Peyer's patch (tissue), 4 donors: ENCODE data around the gene RNASE8. TPM values are rescaled to one million over a fixed set of nuclear protein-coding genes. Genes with fewer than 3 reads are reported as not detected.

ENCODE experiments used
- DNase-seq, 3 donors: peaks; one replicate each; pipeline ENCODE4 v3.0.0-alpha.2; 2017 to 2019
- H3K27ac ChIP-seq, 4 donors: fragments of 200-600 bp; sonication (generic); one replicate each; pipeline ENCODE4 v1.5.1; 2016 to 2019
- H3K27me3 ChIP-seq, 2 donors: fragments of 200-600 bp; sonication (generic); one replicate each; pipeline ENCODE4 v1.5.1; 2019
- H3K36me3 ChIP-seq, 3 donors: fragments of 200-600 bp; sonication (generic); one replicate each; pipeline ENCODE4 v1.5.1; 2016 to 2019
- H3K4me1 ChIP-seq, 4 donors: fragments of 200-600 bp; sonication (generic); one replicate each; pipeline ENCODE4 v1.5.1; 2016 to 2019
- H3K4me3 ChIP-seq, 4 donors: fragments of 200-600 bp; sonication (generic); 1 replicate in 3 of 4; 2 replicates in 1 of 4; pipeline ENCODE4 v1.5.1; 2016 to 2019; ENCODE audit warnings: mild to moderate bottlenecking in 1 of 4
- H3K9me3 ChIP-seq, 4 donors: fragments of 200-600 bp; sonication (generic); one replicate each; pipeline ENCODE4 v1.5.1; 2016 to 2019; ENCODE audit warnings: mild to moderate bottlenecking in 1 of 4
- CTCF ChIP-seq, 6 experiments: fragments of 450-650 bp in 4 of 6; fragments of 200-600 bp in 2 of 6; sonication (generic) in 1 of 6; IDR thresholded peaks; one replicate each; pipeline ENCODE4 v1.5.1; 2017 to 2019; ENCODE audit warnings: antibody characterized with exemption in 6 of 6, mild to moderate bottlenecking in 3 of 6, moderate library complexity in 1 of 6
- POLR2A ChIP-seq, 2 donors: fragments of 450-650 bp; IDR thresholded peaks; one replicate each; pipeline ENCODE4 v1.5.1; 2017; ENCODE audit warnings: antibody characterized with exemption in 2 of 2, mild to moderate bottlenecking in 2 of 2, moderate library complexity in 2 of 2
- total RNA-seq, 4 donors: library from RNA; depleted of rRNA; stranded (reverse); fragments of >200 nt; gene quantifications; one replicate each; pipeline ENCODE4 v1.1.0, GENCODE V29; 2016

Gene RNASE8
- total RNA-seq, 4 donors from 2014 or later: not detected

GRCh38 chr14:21089877-21090193, 32.2 kb downstream of the RNASE8 start:
- H3K27ac ChIP-seq: no peak overlapping the region
- no peak overlapping the region for H3K4me3 ChIP-seq
- H3K36me3 ChIP-seq: peaks cover 0 to 39% (median 0%) of the 10 kb centered on the region in 3 donors
- no peaks in the 10 kb centered on the region for H3K27me3 ChIP-seq
- no peak for TF ChIP-seq POLR2A (IDR thresholded peaks at IDR 0.05)
- no peak for TF ChIP-seq CTCF (IDR thresholded peaks at IDR 0.05)
- H3K9me3 ChIP-seq: no peaks in the 10 kb centered on the region
- H3K4me1 ChIP-seq: peaks cover 0 to 19% (median 0%) of the 10 kb centered on the region in 4 donors
- DNase-seq: no peak

GRCh38 chr14:21090194-21090939, 32.7 kb downstream of the RNASE8 start:
- Histone ChIP-seq H3K9me3 (no peaks in the 10 kb centered on the region), H3K4me1 (peaks cover 0 to 19% (median 0%) of the 10 kb centered on the region in 4 donors), H3K27ac (no peak overlapping the region), H3K4me3 (no peak overlapping the region), H3K27me3 (no peaks in the 10 kb centered on the region), H3K36me3 (peaks cover 0 to 39% (median 0%) of the 10 kb centered on the region in 3 donors)
- no peak for TF ChIP-seq POLR2A (IDR thresholded peaks at IDR 0.05)
- TF ChIP-seq CTCF (IDR thresholded peaks at IDR 0.05): peak in 4 of 6 experiments; percentile 26 to 59 (median 54)
- DNase-seq: no peak

GRCh38 chr14:21090940-21091663, 33.5 kb downstream of the RNASE8 start:
- Histone ChIP-seq H3K4me3 (no peak overlapping the region), H3K27ac (no peak overlapping the region), H3K36me3 (peaks cover 0 to 39% (median 0%) of the 10 kb centered on the region in 3 donors), H3K9me3 (no peaks in the 10 kb centered on the region), H3K4me1 (peaks cover 0 to 20% (median 0%) of the 10 kb centered on the region in 4 donors), H3K27me3 (no peaks in the 10 kb centered on the region)
- DNase-seq: no peak
- TF ChIP-seq POLR2A (IDR thresholded peaks at IDR 0.05): no peak
- no peak for TF ChIP-seq CTCF (IDR thresholded peaks at IDR 0.05)

GRCh38 chr14:21091821-21092272, 34.2 kb downstream of the RNASE8 start:
- Histone ChIP-seq H3K36me3 (peaks cover 0 to 38% (median 0%) of the 10 kb centered on the region in 3 donors), H3K4me1 (peaks cover 0 to 25% (median 0%) of the 10 kb centered on the region in 4 donors), H3K9me3 (no peaks in the 10 kb centered on the region), H3K27ac (peak overlapping the region in 1 of 4 donors; percentile 36), H3K27me3 (no peaks in the 10 kb centered on the region), H3K4me3 (no peak overlapping the region)
- no peak for DNase-seq
- TF ChIP-seq POLR2A (IDR thresholded peaks at IDR 0.05) (no peak), CTCF (IDR thresholded peaks at IDR 0.05) (no peak)

GRCh38 chr14:21092273-21093011, 34.8 kb downstream of the RNASE8 start:
- Histone ChIP-seq H3K9me3 (no peaks in the 10 kb centered on the region), H3K36me3 (peaks cover 0 to 33% (median 0%) of the 10 kb centered on the region in 3 donors), H3K4me1 (peaks cover 0 to 26% (median 0%) of the 10 kb centered on the region in 4 donors), H3K4me3 (no peak overlapping the region), H3K27ac (peak overlapping the region in 2 of 4 donors; percentile 36 to 38), H3K27me3 (no peaks in the 10 kb centered on the region)
- peak; percentile 100 for TF ChIP-seq CTCF (IDR thresholded peaks at IDR 0.05)
- TF ChIP-seq POLR2A (IDR thresholded peaks at IDR 0.05): peak in 1 of 2 donors; percentile 57
- peak; percentile 81 to 94 (median 94) for DNase-seq
